GM18861 (cell line): ENCODE measurements around the gene CREB5.
"Not testable (repeated sequence)": the region's sequence is repeated elsewhere in the genome, so short reads cannot be mapped to it uniquely, and the experiment has no call there.

Experiments used
- ATAC-seq: cut with Tn5 transposase; IDR thresholded peaks from one replicate; pipeline ENCODE4 v1.9.1; 2021; ENCODE audit not compliant: unreplicated experiment

The CREB5 gene, protein sequence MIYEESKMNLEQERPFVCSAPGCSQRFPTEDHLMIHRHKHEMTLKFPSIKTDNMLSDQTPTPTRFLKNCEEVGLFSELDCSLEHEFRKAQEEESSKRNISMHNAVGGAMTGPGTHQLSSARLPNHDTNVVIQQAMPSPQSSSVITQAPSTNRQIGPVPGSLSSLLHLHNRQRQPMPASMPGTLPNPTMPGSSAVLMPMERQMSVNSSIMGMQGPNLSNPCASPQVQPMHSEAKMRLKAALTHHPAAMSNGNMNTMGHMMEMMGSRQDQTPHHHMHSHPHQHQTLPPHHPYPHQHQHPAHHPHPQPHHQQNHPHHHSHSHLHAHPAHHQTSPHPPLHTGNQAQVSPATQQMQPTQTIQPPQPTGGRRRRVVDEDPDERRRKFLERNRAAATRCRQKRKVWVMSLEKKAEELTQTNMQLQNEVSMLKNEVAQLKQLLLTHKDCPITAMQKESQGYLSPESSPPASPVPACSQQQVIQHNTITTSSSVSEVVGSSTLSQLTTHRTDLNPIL

GRCh38 chr7:28411876-28412662 is at the start of gene CREB5:
Gene CREB5, plus strand, starts transcription at chr7:28412518. Its CDS starts 397 bp downstream, at chr7:28412915.
- ATAC-seq, result no peak

GRCh38 chr7:28362812-28363211 is 49.5 kb upstream of the CREB5 start:
- no peak for ATAC-seq

DNA sequence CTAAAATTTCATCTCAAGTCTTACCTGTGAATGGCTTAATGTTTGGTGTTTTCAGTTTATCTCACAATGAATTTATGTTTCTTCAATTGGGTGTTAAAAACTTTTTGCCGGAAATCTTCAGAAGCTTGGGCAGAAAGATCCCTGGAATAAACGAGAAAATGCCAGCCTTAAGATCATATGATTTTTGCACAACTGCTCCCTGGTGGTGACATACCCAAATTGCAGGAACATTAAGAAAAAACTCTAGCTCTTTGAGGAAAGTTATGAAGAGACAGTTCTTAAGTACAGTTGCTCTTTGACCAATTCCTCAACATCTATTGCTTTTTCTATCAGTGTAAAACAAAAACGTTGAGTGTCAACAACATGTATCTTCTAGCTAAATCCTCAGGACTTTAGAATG is 48.2 kb upstream of the CREB5 start:
- ATAC-seq, result no peak

- ATAC-seq, result no peak
Observed at GRCh38 chr7:28369523-28369922, 42.8 kb upstream of the CREB5 start.

- no peak for ATAC-seq
Observed at GRCh38 chr7:28371846-28372245, 40.5 kb upstream of the CREB5 start.

DNA sequence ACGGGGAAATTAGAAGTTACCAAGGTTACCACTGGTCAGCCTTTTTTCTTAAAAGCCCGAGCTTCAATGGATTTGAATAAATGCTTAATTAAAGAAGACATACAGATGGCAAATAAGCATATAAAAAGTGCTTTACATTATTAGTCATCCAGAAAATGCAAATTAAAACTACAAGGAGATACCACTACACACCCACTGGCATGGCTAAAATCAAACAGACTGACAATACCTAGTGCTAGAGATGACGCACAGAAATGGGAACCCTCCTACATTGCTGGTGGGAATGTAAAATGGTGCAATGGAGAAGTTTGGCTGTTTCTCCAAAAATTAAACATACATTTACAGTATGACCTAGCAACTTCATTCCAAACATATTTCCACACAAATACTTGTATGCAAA is 38.3 kb upstream of the CREB5 start:
- no peak for ATAC-seq

- ATAC-seq, result no peak
Observed at GRCh38 chr7:28375729-28376128, 36.6 kb upstream of the CREB5 start.

- no peak for ATAC-seq
Observed at GRCh38 chr7:28376634-28377033, 35.7 kb upstream of the CREB5 start.

DNA sequence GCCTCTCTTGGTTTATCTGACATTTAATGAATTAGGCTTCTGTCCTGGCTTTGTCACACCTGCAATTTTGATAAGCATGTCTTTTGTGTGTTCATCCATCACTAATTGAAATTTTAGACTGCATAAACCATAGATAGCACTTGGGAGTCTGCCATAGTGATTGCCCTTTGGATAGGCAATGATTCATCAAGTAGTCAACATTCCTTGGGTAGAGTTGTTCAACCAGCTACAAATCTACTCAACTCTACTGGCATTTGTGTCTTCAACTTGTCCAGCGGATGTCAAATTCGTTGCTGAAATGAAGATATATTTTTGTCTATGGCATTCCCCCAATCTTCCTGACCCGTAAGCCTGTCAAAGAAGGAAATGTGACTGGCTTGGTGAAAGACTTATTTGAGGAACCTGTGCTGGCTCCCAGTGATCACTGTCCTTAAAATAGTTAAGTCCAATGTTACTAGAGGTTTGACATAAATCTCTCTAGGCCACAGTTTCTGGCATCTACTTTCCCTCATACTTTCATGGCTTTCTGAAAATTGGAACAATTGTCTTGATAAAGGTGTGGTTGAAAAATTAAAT is 33.7 kb upstream of the CREB5 start:
- ATAC-seq, result no peak

- no peak for ATAC-seq
Observed at GRCh38 chr7:28381466-28381865, 30.9 kb upstream of the CREB5 start.

DNA sequence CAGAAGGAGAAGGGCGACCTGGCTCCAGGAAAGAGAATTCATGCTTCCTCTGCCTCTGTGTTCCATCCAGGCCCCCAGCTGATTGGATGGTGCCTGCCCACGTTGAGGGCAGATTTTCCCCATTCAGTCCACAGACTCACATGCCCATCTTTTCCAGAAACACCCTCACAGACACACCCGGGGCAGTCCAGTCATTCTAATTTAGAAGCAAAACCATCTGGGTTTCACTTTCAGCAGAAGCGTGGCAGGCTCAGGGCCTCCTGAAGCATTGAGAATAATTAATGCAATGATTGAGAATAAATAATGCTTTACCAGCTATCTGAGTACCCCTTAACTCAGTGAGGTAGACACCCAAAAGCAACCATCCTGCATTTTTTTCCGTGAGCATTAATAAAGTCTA is 30.2 kb upstream of the CREB5 start:
- no peak for ATAC-seq

DNA sequence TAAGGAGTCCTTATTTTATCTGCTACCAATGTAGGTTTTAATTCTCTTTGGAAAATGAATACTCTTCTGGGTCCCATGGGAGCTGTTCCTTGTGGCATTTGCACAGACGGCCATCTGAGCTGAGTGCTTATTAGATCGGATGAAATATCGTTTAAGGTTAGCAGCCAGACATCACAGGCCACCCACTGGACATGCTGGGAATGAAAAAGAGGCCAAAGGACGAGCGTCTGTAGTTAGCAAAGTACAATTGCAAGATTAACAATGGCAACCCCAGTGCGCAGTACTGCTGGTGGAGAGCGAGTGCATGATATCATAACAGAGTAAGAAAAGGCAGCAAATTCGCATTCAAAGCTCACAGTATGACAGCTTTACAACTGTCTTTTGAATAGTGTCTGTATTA is 28.3 kb upstream of the CREB5 start:
- no peak for ATAC-seq

- no peak for ATAC-seq
Observed at GRCh38 chr7:28389504-28390395, 22.6 kb upstream of the CREB5 start.

- ATAC-seq, result no peak
Observed at GRCh38 chr7:28390426-28390825, 21.9 kb upstream of the CREB5 start.

DNA sequence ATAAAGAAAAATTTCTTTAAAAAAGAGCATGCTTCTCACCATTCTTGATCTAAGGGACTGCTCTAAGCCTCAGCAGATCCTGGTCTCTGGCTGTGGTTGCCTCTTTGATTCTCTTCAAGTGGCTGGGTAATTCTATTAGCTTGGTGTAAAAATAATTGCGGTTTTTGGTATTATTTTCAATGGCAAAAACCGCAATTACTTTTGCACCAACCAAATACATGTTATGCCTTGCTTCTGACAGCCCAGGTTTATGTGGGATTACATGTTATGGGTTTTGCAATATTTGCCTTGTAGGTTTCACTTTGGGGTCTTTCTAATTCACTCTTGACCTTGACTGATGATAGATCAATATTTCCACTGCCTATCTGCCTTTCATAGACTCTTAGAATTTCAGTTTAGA is 20.0 kb upstream of the CREB5 start:
- ATAC-seq, result no peak

- ATAC-seq, result no peak
Observed at GRCh38 chr7:28395404-28395803, 16.9 kb upstream of the CREB5 start.

- ATAC-seq, result no peak
Observed at GRCh38 chr7:28395831-28396230, 16.5 kb upstream of the CREB5 start.

DNA sequence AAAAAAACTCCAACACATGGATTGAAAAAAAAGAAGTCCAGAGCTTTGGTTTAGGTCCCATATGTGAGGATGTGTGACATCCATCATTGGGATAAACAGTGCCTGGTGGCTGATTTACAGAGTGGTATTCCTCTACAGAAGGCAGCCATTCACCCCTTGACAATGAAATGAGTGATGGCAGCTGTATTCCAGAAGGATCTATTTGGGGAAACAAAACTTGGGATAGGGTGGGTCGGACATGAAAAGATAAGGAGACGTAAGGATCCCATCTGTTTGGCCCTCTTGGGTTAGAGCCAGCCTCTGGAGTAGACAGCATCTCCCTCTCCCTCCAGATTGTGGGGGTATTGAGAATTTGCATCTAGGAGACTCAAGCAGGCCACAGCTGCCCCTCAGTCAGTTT is 15.2 kb upstream of the CREB5 start:
- ATAC-seq, result no peak

- ATAC-seq, result no peak
Observed at GRCh38 chr7:28400838-28401360, 11.4 kb upstream of the CREB5 start.

GRCh38 chr7:28401567-28401966 is 10.8 kb upstream of the CREB5 start:
- ATAC-seq, result not testable (repeated sequence)
